Measurements from ENCODE around the gene IQCM.

Gene IQCM

DNA sequence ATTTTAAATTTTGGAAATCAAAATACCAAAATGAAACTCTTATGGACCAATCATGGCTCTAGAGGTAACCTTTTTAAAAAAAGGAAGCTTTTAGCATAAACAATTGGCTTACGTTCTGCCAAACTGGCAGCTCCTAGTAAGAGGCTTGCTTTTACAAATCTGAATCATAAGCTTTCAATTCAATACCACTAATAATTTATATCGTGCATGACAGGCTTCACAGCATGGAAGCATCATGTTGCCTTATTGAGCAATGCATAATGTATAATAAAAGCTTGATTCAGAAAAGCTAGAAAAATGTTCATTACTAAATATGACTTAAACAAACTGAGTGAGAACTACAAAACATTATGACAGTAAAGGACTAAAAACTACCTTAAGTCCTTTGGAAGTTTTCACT is 280.9 kb downstream of the IQCM start:
- no peak for DNase-seq (ENCODE audit: low spot score)
- TF ChIP-seq, protein P1, sequence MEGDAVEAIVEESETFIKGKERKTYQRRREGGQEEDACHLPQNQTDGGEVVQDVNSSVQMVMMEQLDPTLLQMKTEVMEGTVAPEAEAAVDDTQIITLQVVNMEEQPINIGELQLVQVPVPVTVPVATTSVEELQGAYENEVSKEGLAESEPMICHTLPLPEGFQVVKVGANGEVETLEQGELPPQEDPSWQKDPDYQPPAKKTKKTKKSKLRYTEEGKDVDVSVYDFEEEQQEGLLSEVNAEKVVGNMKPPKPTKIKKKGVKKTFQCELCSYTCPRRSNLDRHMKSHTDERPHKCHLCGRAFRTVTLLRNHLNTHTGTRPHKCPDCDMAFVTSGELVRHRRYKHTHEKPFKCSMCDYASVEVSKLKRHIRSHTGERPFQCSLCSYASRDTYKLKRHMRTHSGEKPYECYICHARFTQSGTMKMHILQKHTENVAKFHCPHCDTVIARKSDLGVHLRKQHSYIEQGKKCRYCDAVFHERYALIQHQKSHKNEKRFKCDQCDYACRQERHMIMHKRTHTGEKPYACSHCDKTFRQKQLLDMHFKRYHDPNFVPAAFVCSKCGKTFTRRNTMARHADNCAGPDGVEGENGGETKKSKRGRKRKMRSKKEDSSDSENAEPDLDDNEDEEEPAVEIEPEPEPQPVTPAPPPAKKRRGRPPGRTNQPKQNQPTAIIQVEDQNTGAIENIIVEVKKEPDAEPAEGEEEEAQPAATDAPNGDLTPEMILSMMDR (conservative IDR thresholded peaks at IDR 0.05; ENCODE audit: low read depth): no peak
- ChIA-PET POLR2A (ENCODE audit: low non-redundant PET) (no interaction called here), CTCF (interaction anchor here (0.7 kb wide), 1 partner anchor 167 kb away, joined by 4 read pairs; no protein-coding TSS in a partner anchor)
- H3K27ac ChIP-seq: no peak overlapping the region

DNA sequence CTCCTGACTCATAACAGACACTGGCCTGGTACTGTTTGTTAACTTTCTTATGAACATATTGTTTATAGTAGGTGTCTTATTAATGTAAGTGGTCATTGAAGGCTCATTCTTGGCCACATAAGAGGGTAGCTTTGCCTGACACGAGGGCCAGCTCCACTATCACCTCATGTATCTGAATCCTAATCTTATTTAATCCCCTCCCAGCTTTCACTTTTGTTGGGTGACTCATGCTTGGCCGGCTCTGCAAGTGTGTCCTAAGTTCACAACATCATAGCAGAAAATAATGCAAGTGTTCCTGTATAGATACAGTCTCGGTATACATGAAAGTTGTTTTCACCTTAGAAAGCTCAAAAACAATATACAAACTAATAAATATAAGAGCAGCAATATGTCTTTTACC is 283.8 kb downstream of the IQCM start:
- ChIA-PET POLR2A (ENCODE audit: low non-redundant PET) (no interaction called here), CTCF (interaction anchor here (0.7 kb wide), 1 partner anchor 133 kb away, joined by 5 read pairs; no protein-coding TSS in a partner anchor)
- no peak overlapping the region for H3K27ac ChIP-seq
- TF ChIP-seq, protein P1 (conservative IDR thresholded peaks at IDR 0.05; ENCODE audit: low read depth): no peak
- DNase-seq (ENCODE audit: low spot score): peak; percentile 10

DNA sequence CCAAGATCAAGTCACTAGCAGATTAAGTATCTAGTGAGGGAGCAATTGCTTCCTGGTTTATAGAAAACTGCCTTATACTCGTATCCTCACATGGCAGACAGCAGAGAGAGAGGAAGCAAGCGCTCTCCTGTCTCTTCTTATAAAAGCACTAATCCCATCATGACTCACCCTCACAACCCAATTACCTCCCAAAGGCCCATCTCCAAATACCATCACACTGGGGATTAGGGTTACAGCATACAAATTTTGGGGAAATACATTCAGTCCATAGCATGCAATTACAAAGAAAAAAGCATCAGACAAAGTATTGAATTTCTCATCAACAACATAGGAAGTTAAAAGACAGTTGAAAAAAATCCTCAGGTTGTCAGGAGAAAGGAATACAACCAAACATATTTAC is 292.6 kb downstream of the IQCM start:
- ChIA-PET POLR2A (ENCODE audit: low non-redundant PET) (no interaction called here), CTCF (no interaction called here)
- TF ChIP-seq, protein P1 (conservative IDR thresholded peaks at IDR 0.05; ENCODE audit: low read depth): no peak
- no peak overlapping the region for H3K27ac ChIP-seq
- no peak for DNase-seq (ENCODE audit: low spot score)

DNA sequence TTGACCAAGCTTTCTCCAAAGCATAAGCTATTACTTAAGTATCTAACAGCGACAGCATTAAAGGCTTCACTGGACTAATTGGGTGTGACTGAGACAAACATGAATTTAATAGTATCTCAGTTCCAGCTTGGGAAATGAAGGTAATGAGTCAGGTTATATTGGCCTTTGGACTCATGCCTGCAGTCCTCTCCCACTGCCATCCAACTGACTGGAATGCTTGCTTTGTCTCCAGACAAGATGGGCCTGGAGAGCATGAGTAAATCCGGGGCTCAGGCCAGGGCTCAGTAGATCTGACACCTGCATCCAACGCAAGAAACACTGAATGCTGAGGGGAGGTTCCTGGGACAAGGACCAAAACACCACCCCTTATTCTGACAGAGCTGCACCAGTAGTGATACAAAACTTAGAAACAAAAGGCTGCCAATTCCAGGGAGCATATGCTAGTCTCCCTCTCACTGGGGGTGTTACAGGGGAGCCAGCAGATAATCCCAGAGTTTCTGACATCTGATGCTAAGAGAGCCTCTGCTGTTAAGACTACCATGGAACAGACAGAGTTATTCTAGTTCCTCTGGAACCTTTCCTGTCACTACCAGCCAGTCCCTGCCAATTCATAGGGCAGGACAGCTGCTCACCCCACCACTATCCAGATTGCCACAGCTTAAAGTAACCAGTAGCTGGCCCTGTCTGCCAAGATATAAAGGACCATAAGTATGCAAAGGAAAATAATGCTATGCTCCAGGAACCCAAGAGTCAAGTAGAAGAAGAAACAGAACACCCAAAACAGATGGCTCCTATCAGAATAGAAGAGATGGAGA is 293.8 kb downstream of the IQCM start:
- TF ChIP-seq, protein P1 (conservative IDR thresholded peaks at IDR 0.05; ENCODE audit: low read depth): no peak
- H3K27ac ChIP-seq: no peak overlapping the region
- CTCF ChIA-PET: no interaction called here
- POLR2A ChIA-PET (ENCODE audit: low non-redundant PET): no interaction called here
- DNase-seq (ENCODE audit: low spot score): peak; percentile 3

DNA sequence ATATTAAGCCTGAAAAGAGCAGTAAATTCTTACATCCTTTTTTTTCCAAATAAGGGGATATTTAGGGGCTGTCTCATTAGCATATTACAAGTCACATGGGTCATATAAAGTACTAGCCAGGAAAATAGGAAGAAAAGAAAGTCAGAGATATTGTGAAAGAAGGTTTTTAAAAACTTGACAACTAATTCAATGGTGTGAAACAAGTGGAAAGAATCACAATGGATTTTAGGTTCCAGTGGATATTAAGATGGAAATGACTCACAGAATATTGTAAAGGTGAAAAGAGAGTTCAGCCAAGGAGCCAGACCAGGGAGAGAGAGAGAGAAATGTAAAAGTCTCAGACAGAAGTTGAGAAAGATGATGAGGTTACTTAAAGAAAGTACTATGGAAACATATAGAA is 297.2 kb downstream of the IQCM start:
- H3K27ac ChIP-seq: no peak overlapping the region
- TF ChIP-seq, protein P1 (conservative IDR thresholded peaks at IDR 0.05; ENCODE audit: low read depth): no peak
- CTCF ChIA-PET: no interaction called here
- POLR2A ChIA-PET (ENCODE audit: low non-redundant PET): no interaction called here
- no peak for DNase-seq (ENCODE audit: low spot score)

DNA sequence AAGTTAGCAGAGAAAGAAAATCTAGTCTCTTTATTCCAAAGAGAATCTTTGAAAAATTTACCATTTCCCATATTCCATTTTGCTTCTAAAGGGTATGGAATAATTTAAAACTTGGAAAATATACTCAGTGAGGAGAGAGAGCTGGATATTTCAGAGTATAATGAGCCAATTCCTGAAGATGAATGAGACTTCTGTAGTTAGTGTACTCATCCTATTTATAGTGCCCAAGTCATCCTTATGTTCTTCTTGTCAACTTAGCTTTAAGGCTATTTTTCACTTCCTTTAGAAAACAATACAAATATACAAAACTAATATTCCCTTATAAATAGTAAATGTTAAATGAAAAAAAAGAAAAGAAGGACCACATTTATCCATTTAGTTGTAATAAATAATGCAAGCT is 302.6 kb downstream of the IQCM start:
- ChIA-PET CTCF (no interaction called here), POLR2A (ENCODE audit: low non-redundant PET) (no interaction called here)
- no peak for DNase-seq (ENCODE audit: low spot score)
- H3K27ac ChIP-seq: no peak overlapping the region
- TF ChIP-seq, protein P1 (conservative IDR thresholded peaks at IDR 0.05; ENCODE audit: low read depth): no peak

All from RWPE1 (cell line).